GM19239 (cell line): ENCODE measurements around the gene MXD3.
"Not testable (repeated sequence)": the region's sequence is repeated elsewhere in the genome, so short reads cannot be mapped to it uniquely, and the experiment has no call there.

ENCODE experiments used
- DNase-seq: peaks from one replicate; pipeline ENCODE4 v3.0.0; 2011; ENCODE audit warnings: low spot score; ENCODE audit not compliant: insufficient read length
- FAIRE-seq: peaks from 2 replicates; lab custom pipeline; 2011; peaks lifted over from hg19 to GRCh38; lab: Jason Lieb, UNC

Gene MXD3

GRCh38 chr5:177288191-177288590 lies 23.5 kb downstream of the MXD3 start:
- DNase-seq (no peak), FAIRE-seq (no peak)

GRCh38 chr5:177276886-177277285 lies 34.8 kb downstream of the MXD3 start:
- FAIRE-seq (no peak), DNase-seq (no peak)

- no peak for FAIRE-seq
- no peak for DNase-seq
Observed at GRCh38 chr5:177275883-177276282, 35.8 kb downstream of the MXD3 start.

GRCh38 chr5:177271113-177271512 lies 40.6 kb downstream of the MXD3 start:
- FAIRE-seq (no peak), DNase-seq (no peak)

GRCh38 chr5:177270653-177271052 lies 41.0 kb downstream of the MXD3 start:
- FAIRE-seq (peak; percentile 11), DNase-seq (no peak)

GRCh38 chr5:177269976-177270375 lies 41.7 kb downstream of the MXD3 start:
- peak; percentile 26 for FAIRE-seq
- no peak for DNase-seq

GRCh38 chr5:177269232-177269895 lies 42.3 kb downstream of the MXD3 start:
- no peak for FAIRE-seq

GRCh38 chr5:177265395-177265794 lies 46.3 kb downstream of the MXD3 start:
- DNase-seq (no peak), FAIRE-seq (no peak)

More at GRCh38 chr5:177269232-177269895, 42.3 kb downstream of the MXD3 start:
- no peak for DNase-seq

GRCh38 chr5:177264178-177264577 lies 47.5 kb downstream of the MXD3 start:
- DNase-seq, result no peak
- FAIRE-seq, result no peak

- DNase-seq (no peak), FAIRE-seq (no peak)
Observed at GRCh38 chr5:177261510-177261909, 50.2 kb downstream of the MXD3 start.

- DNase-seq (no peak), FAIRE-seq (no peak)
Observed at GRCh38 chr5:177260961-177261360, 50.7 kb downstream of the MXD3 start.

- DNase-seq, result not testable (repeated sequence)
Observed at GRCh38 chr5:177258711-177259110, 53.0 kb downstream of the MXD3 start.

More at GRCh38 chr5:177258711-177259110, 53.0 kb downstream of the MXD3 start:
- not testable (repeated sequence) for FAIRE-seq
